ENCODE results near the gene FBXO28.

DNA sequence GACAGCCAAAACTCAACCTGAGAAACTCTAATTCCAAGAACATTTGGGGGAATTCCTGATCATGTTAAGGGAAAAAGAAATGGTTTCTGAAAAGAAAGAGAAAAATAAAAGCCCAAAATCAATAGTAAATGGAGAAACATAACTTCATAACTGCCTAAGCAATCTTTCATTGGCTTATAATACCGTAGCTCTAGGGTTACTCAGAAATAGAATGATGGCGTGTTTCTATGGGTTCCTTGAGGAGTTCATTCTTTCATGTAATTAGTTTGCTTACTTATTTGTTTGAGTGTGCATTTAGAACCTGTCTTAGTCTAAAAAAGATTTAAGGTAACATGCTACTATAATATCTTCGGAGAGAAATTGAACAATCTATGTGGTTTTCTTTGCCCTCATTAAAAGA is 37.5 kb upstream of the FBXO28 start:
- TF ChIP-seq, protein P1, sequence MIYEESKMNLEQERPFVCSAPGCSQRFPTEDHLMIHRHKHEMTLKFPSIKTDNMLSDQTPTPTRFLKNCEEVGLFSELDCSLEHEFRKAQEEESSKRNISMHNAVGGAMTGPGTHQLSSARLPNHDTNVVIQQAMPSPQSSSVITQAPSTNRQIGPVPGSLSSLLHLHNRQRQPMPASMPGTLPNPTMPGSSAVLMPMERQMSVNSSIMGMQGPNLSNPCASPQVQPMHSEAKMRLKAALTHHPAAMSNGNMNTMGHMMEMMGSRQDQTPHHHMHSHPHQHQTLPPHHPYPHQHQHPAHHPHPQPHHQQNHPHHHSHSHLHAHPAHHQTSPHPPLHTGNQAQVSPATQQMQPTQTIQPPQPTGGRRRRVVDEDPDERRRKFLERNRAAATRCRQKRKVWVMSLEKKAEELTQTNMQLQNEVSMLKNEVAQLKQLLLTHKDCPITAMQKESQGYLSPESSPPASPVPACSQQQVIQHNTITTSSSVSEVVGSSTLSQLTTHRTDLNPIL (CRISPR knock-in tag; IDR thresholded peaks at IDR 0.05; ENCODE audit: low read depth) = no peak
- TF ChIP-seq ZFP3 (CRISPR knock-in tag; IDR thresholded peaks at IDR 0.05) (no peak), CSDC2 (CRISPR knock-in tag; IDR thresholded peaks at IDR 0.05) (no peak), ISL1 (CRISPR knock-in tag; IDR thresholded peaks at IDR 0.05) (no peak), POU6F1 (CRISPR knock-in tag; IDR thresholded peaks at IDR 0.05; ENCODE audit: borderline replicate concordance, low read depth) (no peak), ESRRG (CRISPR knock-in tag; IDR thresholded peaks at IDR 0.05) (no peak), ZFP30 (CRISPR knock-in tag; IDR thresholded peaks at IDR 0.05) (no peak), BACH2 (CRISPR knock-in tag; IDR thresholded peaks at IDR 0.05; ENCODE audit: borderline replicate concordance) (no peak), CSRNP3 (CRISPR knock-in tag; IDR thresholded peaks at IDR 0.05) (no peak), ARNTL (CRISPR knock-in tag; IDR thresholded peaks at IDR 0.05; ENCODE audit: borderline replicate concordance, low read depth) (no peak), OSR1 (CRISPR knock-in tag; IDR thresholded peaks at IDR 0.05) (no peak), RARB (CRISPR knock-in tag; IDR thresholded peaks at IDR 0.05) (no peak), ZNF565 (CRISPR knock-in tag; conservative IDR thresholded peaks at IDR 0.05; ENCODE audit: low read depth) (no peak), TOX (CRISPR knock-in tag; IDR thresholded peaks at IDR 0.05; ENCODE audit: borderline replicate concordance) (no peak)

Measured in SK-N-SH treated with all-trans-retinoic acid at 6 μM for 48 hours (cell line).